ENCODE results near the gene HIPK1.

DNA sequence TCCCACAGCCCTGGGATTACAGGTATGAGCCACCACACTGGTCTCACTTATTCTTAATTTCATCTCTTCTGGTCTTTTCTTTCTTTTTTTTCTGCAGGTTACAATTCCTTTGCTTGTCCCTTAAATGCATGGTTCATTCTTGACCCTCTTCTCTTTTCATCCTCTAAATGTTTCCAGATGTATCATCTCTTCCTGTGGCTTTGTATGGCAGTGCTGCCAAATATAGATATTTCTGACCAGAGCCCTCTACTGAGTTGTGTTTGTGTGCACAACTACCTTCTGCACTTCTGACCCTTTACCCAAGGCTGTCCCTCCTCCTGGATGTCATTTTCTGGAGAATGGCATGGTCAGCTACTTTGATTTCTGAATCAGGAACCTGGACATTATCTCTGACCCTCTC is 82.7 kb downstream of the HIPK1 start:
- TF ChIP-seq, protein P1, sequence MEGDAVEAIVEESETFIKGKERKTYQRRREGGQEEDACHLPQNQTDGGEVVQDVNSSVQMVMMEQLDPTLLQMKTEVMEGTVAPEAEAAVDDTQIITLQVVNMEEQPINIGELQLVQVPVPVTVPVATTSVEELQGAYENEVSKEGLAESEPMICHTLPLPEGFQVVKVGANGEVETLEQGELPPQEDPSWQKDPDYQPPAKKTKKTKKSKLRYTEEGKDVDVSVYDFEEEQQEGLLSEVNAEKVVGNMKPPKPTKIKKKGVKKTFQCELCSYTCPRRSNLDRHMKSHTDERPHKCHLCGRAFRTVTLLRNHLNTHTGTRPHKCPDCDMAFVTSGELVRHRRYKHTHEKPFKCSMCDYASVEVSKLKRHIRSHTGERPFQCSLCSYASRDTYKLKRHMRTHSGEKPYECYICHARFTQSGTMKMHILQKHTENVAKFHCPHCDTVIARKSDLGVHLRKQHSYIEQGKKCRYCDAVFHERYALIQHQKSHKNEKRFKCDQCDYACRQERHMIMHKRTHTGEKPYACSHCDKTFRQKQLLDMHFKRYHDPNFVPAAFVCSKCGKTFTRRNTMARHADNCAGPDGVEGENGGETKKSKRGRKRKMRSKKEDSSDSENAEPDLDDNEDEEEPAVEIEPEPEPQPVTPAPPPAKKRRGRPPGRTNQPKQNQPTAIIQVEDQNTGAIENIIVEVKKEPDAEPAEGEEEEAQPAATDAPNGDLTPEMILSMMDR (IDR thresholded peaks at IDR 0.05 in 8 of 11, conservative IDR thresholded peaks at IDR 0.05 in 3 of 11) = no peak
- no peak for TF ChIP-seq POLR2AphosphoS5 (IDR thresholded peaks at IDR 0.05)

Measured in spleen (tissue), 7 donors.